NT2/D1 (cell line): ENCODE results near the gene SH3BP5.

ENCODE experiments used
- SUZ12 ChIP-seq: IDR thresholded peaks from 2 replicates; pipeline ENCODE4 v1.6.1; 2011; ENCODE audit not compliant: insufficient read length, insufficient read depth; ENCODE audit errors: extremely low read depth
- YY1 ChIP-seq: IDR thresholded peaks from 2 replicates; pipeline ENCODE4 v1.6.1; 2011; ENCODE audit not compliant: insufficient read length, insufficient read depth
- ZNF274 ChIP-seq: IDR thresholded peaks from 2 replicates; pipeline ENCODE4 v1.6.1; 2011; ENCODE audit warnings: mild to moderate bottlenecking, low read depth, low read length

- TF ChIP-seq YY1 (no peak), ZNF274 (no peak), SUZ12 (no peak)
Observed at GRCh38 chr3:15220661-15221060, 111.7 kb downstream of the SH3BP5 start.
